ENCODE data around the gene SPHKAP. TPM values are rescaled to one million over a fixed set of nuclear protein-coding genes. Genes with fewer than 3 reads are reported as not detected.

The SPHKAP gene
- total and polyA plus RNA-seq, 2 of the 4 experiments (the other 2 are of a cell fraction), result not detected

DNA sequence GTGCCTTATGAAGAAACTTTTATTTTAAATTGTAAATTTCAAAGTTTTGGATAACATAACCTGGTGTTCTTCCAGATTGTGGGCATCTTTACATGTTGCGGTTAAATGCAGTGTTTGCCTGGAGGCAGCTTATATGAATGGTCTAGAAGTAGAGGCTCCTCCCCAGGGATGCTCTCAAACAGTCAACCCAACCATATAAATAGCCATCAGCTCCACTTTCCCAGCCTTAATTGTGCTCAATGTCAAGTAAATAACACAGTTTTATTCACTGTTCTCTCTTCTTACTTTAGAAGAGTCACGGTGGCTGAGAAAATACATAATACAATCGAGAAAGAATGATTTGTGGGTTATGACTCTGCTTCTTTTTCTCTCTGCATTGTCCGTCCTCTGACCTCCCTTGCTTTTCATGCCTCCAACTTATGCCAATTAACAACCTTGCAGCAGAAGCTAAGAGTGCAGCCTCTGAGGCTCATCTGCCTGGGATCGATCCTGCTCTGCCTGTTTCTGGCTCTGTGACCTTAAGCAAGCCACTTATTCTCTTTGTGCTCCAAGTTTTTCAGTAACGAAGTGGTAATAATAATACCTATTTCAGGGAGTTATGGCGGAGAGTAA is 209.8 kb downstream of the SPHKAP start:
- Histone ChIP-seq H3K4me1 (ENCODE audit: control insufficient read depth, insufficient read depth, low read length) (no peaks in the 10 kb centered on the region), H3K27ac (ENCODE audit: insufficient read depth, low read length) (no peak overlapping the region), H3K9me1 (ENCODE audit: insufficient read depth, low read length) (no peaks in the 10 kb centered on the region), H4K5ac (ENCODE audit: low read depth, low read length) (no peak overlapping the region), H2BK15ac (ENCODE audit: low read depth, low read length) (no peak overlapping the region), H3K27me3 (ENCODE audit: control insufficient read depth, insufficient read depth, low read length) (no peaks in the 10 kb centered on the region), H3K9ac (ENCODE audit: low read depth, low read length) (no peak overlapping the region), H3K23ac (ENCODE audit: low read depth, low read length) (no peak overlapping the region), H3K14ac (replicated peaks; ENCODE audit: low read depth, low read length) (no peak overlapping the region), H2BK120ac (ENCODE audit: low read depth, low read length) (no peak overlapping the region), H3K56ac (ENCODE audit: extremely low read depth, insufficient read depth, low read length) (no peak overlapping the region), H3K4me2 (ENCODE audit: low read depth, low read length) (no peak overlapping the region), H3K36me3 (ENCODE audit: control insufficient read depth, insufficient read depth, low read length) (no peaks in the 10 kb centered on the region), H3K4me3 (ENCODE audit: insufficient read depth, low read depth, low read length) (no peak overlapping the region), H3K18ac (ENCODE audit: low read depth, low read length) (no peak overlapping the region), H3K79me1 (ENCODE audit: low read depth in 1 of 2, low read length in 2 of 2) (no peaks in the 10 kb centered on the region), H4K20me1 (ENCODE audit: insufficient read depth, low read length) (no peaks in the 10 kb centered on the region), H2BK5ac (ENCODE audit: low read depth, low read length, poor library complexity, severe bottlenecking) (no peak overlapping the region), H2AK5ac (ENCODE audit: low read depth, low read length) (no peak overlapping the region), H4K91ac (ENCODE audit: insufficient read depth, low read depth, low read length) (no peak overlapping the region), H2AFZ (replicated peaks; ENCODE audit: low read length, poor library complexity) (no peak overlapping the region), H3K4ac (ENCODE audit: low read depth, low read length) (no peak overlapping the region), H2BK20ac (ENCODE audit: low read depth, low read length) (no peak overlapping the region), H2AK9ac (replicated peaks; ENCODE audit: low read depth, low read length, poor library complexity) (no peak overlapping the region), H4K8ac (ENCODE audit: low read depth in 2 of 2, low read length in 2 of 2) (no peak overlapping the region), H3K9me3 (ENCODE audit: control insufficient read depth, insufficient read depth, low read length) (peaks cover 13% of the 10 kb centered on the region)
- no CpG with 5 or more reads among the region's 7 CpGs for whole genome bisulfite sequencing, 2 experiments (ENCODE audit: extremely low coverage in 2 of 2, insufficient read length in 1 of 2)
- POLR2A ChIA-PET (ENCODE audit: unreplicated experiment), result no interaction called here
- intact Hi-C loops (cut with micrococcal nuclease), result no loop called here
- BruUV-seq (replicated peaks), result no TSS peak
- TF ChIP-seq CEBPB (IDR thresholded peaks at IDR 0.05; ENCODE audit: low read depth, low read length) (no peak), RCOR1 (IDR thresholded peaks at IDR 0.05; ENCODE audit: insufficient replicate concordance, low read length) (no peak), RFX5 (IDR thresholded peaks at IDR 0.05; ENCODE audit: low read depth, low read length) (no peak), MAZ (IDR thresholded peaks at IDR 0.05; ENCODE audit: borderline replicate concordance, low read depth, low read length) (no peak), RAD21 (IDR thresholded peaks at IDR 0.05; ENCODE audit: low read length) (no peak), FOS (IDR thresholded peaks at IDR 0.05; ENCODE audit: low read depth, low read length) (no peak), BHLHE40 (IDR thresholded peaks at IDR 0.05; ENCODE audit: low read depth, low read length) (no peak), MXI1 (IDR thresholded peaks at IDR 0.05; ENCODE audit: borderline replicate concordance, low read depth, low read length) (no peak), CHD1 (IDR thresholded peaks at IDR 0.05; ENCODE audit: low read depth, low read length) (no peak)
- TF ChIP-seq, protein P1, sequence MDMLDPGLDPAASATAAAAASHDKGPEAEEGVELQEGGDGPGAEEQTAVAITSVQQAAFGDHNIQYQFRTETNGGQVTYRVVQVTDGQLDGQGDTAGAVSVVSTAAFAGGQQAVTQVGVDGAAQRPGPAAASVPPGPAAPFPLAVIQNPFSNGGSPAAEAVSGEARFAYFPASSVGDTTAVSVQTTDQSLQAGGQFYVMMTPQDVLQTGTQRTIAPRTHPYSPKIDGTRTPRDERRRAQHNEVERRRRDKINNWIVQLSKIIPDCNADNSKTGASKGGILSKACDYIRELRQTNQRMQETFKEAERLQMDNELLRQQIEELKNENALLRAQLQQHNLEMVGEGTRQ (IDR thresholded peaks at IDR 0.05; ENCODE audit: low read depth, low read length), result no peak
- TF ChIP-seq, protein P2, sequence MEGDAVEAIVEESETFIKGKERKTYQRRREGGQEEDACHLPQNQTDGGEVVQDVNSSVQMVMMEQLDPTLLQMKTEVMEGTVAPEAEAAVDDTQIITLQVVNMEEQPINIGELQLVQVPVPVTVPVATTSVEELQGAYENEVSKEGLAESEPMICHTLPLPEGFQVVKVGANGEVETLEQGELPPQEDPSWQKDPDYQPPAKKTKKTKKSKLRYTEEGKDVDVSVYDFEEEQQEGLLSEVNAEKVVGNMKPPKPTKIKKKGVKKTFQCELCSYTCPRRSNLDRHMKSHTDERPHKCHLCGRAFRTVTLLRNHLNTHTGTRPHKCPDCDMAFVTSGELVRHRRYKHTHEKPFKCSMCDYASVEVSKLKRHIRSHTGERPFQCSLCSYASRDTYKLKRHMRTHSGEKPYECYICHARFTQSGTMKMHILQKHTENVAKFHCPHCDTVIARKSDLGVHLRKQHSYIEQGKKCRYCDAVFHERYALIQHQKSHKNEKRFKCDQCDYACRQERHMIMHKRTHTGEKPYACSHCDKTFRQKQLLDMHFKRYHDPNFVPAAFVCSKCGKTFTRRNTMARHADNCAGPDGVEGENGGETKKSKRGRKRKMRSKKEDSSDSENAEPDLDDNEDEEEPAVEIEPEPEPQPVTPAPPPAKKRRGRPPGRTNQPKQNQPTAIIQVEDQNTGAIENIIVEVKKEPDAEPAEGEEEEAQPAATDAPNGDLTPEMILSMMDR (conservative IDR thresholded peaks at IDR 0.05; ENCODE audit: low read depth, low read length), result no peak
- ATAC-seq (ENCODE audit: low read depth) (no peak), DNase-seq (no peak)
- in situ Hi-C loops (cut with MboI; ENCODE audit: low sequenced_read_pairs), result no loop called here
- dilution Hi-C loops (cut with HindIII; ENCODE audit: low sequenced_read_pairs, unreplicated experiment), result no loop called here
- CTCF ChIA-PET, result no interaction called here

All from IMR-90 (cell line).